ENCODE results near the gene PDX1.

Gene PDX1

GRCh38 chr13:27926644-27927434 lies 7.0 kb downstream of the PDX1 start:
- ATAC-seq = no peak
- TF ChIP-seq ZC3H10 (CRISPR knock-in tag; IDR thresholded peaks at IDR 0.05) (no peak), ARNTL (CRISPR knock-in tag; IDR thresholded peaks at IDR 0.05; ENCODE audit: borderline replicate concordance, low read depth) (no peak), ZFP30 (CRISPR knock-in tag; IDR thresholded peaks at IDR 0.05) (no peak), ZNF70 (CRISPR knock-in tag; IDR thresholded peaks at IDR 0.05) (no peak), BACH2 (CRISPR knock-in tag; IDR thresholded peaks at IDR 0.05; ENCODE audit: borderline replicate concordance) (no peak), SNAI2 (CRISPR knock-in tag; IDR thresholded peaks at IDR 0.05) (no peak), PPARA (CRISPR knock-in tag; IDR thresholded peaks at IDR 0.05; ENCODE audit: borderline replicate concordance) (no peak), PATZ1 (CRISPR knock-in tag; IDR thresholded peaks at IDR 0.05; ENCODE audit: borderline replicate concordance) (no peak), CREB5 (CRISPR knock-in tag; IDR thresholded peaks at IDR 0.05; ENCODE audit: low read depth) (no peak), GLIS3 (CRISPR knock-in tag; IDR thresholded peaks at IDR 0.05) (no peak), ESRRG (CRISPR knock-in tag; IDR thresholded peaks at IDR 0.05) (no peak), TSHZ2 (CRISPR knock-in tag; IDR thresholded peaks at IDR 0.05) (no peak), TOX (CRISPR knock-in tag; IDR thresholded peaks at IDR 0.05; ENCODE audit: borderline replicate concordance) (no peak), ZNF8 (CRISPR knock-in tag; IDR thresholded peaks at IDR 0.05) (no peak), CSRNP3 (CRISPR knock-in tag; IDR thresholded peaks at IDR 0.05) (no peak), POU6F1 (CRISPR knock-in tag; IDR thresholded peaks at IDR 0.05; ENCODE audit: borderline replicate concordance, low read depth) (no peak), ZNF565 (CRISPR knock-in tag; conservative IDR thresholded peaks at IDR 0.05; ENCODE audit: low read depth) (no peak), RARB (CRISPR knock-in tag; IDR thresholded peaks at IDR 0.05) (no peak), ZFP3 (CRISPR knock-in tag; IDR thresholded peaks at IDR 0.05) (no peak)

- no peak; the same call in 2 of the 3 replicates for ATAC-seq
Measured at GRCh38 chr13:27927444-27928352, 7.9 kb downstream of the PDX1 start.

More at GRCh38 chr13:27927444-27928352, 7.9 kb downstream of the PDX1 start:
- TF ChIP-seq CSRNP3 (CRISPR knock-in tag; IDR thresholded peaks at IDR 0.05) (no peak), OSR1 (CRISPR knock-in tag; IDR thresholded peaks at IDR 0.05) (no peak), PATZ1 (CRISPR knock-in tag; IDR thresholded peaks at IDR 0.05; ENCODE audit: borderline replicate concordance) (no peak), SNAI2 (CRISPR knock-in tag; IDR thresholded peaks at IDR 0.05) (no peak), BACH2 (CRISPR knock-in tag; IDR thresholded peaks at IDR 0.05; ENCODE audit: borderline replicate concordance) (no peak), ZC3H10 (CRISPR knock-in tag; IDR thresholded peaks at IDR 0.05) (no peak)

Measured in SK-N-SH treated with all-trans-retinoic acid at 6 μM for 48 hours (cell line).